H1 (cell line): ENCODE data around the gene UBE2E2. TPM values are rescaled to one million over a fixed set of nuclear protein-coding genes. Genes with fewer than 3 reads are reported as not detected.
A peak's percentile ranks its signal among the peaks of the same experiment; 100 is the strongest.

ENCODE experiments used
- CTCF ChIA-PET: fragments of 300-600 bp; sonication (Branson Sonifier 250); formaldehyde crosslinking; loops from one replicate; lab custom pipeline; 2021; ENCODE audit not compliant: partially characterized antibody; lab: Charles Lee
- POLR2A ChIA-PET: fragments of 300-600 bp; sonication (Branson Sonifier 250); formaldehyde crosslinking; loops from one replicate; lab custom pipeline; 2021; ENCODE audit warnings: inconsistent platforms; ENCODE audit not compliant: partially characterized antibody; lab: Charles Lee
- DNase-seq, 2 experiments: peaks; one replicate each; pipeline versions ENCODE4 v3.0.0 to v3.0.0-alpha.2; 2010 to 2022; ENCODE audit warnings: low spot score in 2 of 2, low read depth in 1 of 2, mixed read lengths in 1 of 2
- FAIRE-seq: peaks from 2 replicates; lab custom pipeline; 2011; peaks lifted over from hg19 to GRCh38; lab: Jason Lieb, UNC
- H2AFZ ChIP-seq: 2 replicates; pipeline ENCODE4 v1.8.1; 2012; ENCODE audit warnings: low read length, inconsistent platforms
- H2AK5ac ChIP-seq: 2 replicates; pipeline ENCODE4 v1.6.1; 2013; ENCODE audit warnings: low read depth, low read length
- H2BK120ac ChIP-seq: replicated peaks from 2 replicates; pipeline ENCODE3; 2013; ENCODE audit warnings: low read depth, low read length, inconsistent platforms
- H2BK12ac ChIP-seq: 2 replicates; pipeline ENCODE4 v1.6.1; 2013; ENCODE audit warnings: low read depth, low read length
- H2BK15ac ChIP-seq: 2 replicates; pipeline ENCODE4 v1.6.1; 2013; ENCODE audit warnings: low read length
- H2BK20ac ChIP-seq: 2 replicates; pipeline ENCODE4 v1.6.1; 2013; ENCODE audit warnings: low read length
- H2BK5ac ChIP-seq: 2 replicates; pipeline ENCODE4 v1.6.1; 2013; ENCODE audit warnings: low read depth, low read length
- H3K14ac ChIP-seq: 2 replicates; pipeline ENCODE4 v1.6.1; 2013; ENCODE audit warnings: inconsistent platforms; ENCODE audit not compliant: insufficient read length
- H3K18ac ChIP-seq: 2 replicates; pipeline ENCODE4 v1.6.1; 2013; ENCODE audit warnings: low read length; ENCODE audit errors: extremely low read depth
- H3K23ac ChIP-seq: 2 replicates; pipeline ENCODE4 v1.6.1; 2013; ENCODE audit warnings: inconsistent platforms; ENCODE audit not compliant: insufficient read length
- H3K23me2 ChIP-seq: 2 replicates; pipeline ENCODE4 v1.6.1; 2013; ENCODE audit warnings: low read depth, low read length
- H3K27ac ChIP-seq: 2 replicates; pipeline ENCODE4 v1.6.1; 2011; ENCODE audit warnings: low read depth, low read length, inconsistent platforms
- H3K27me3 ChIP-seq, 4 experiments: replicated peaks in 1 of 4; 1 replicate in 1 of 4; 2 replicates in 3 of 4; pipeline versions ENCODE4 v1.6.1 to v1.8.1; 2011 to 2013; ENCODE audit warnings: low read length in 3 of 4, mild to moderate bottlenecking in 3 of 4, inconsistent platforms in 2 of 4, mixed read lengths in 2 of 4, moderate library complexity in 1 of 4; ENCODE audit not compliant: control insufficient read depth in 3 of 4, insufficient read depth in 3 of 4; ENCODE audit errors: extremely low read depth in 1 of 4
- H3K36me3 ChIP-seq, 4 experiments: 2 replicates each; pipeline versions ENCODE4 v1.6.1 to v1.8.1; 2011 to 2013; ENCODE audit warnings: mild to moderate bottlenecking in 4 of 4, low read length in 3 of 4, moderate library complexity in 2 of 4, control low read depth in 1 of 4, inconsistent platforms in 1 of 4; ENCODE audit not compliant: insufficient read depth in 4 of 4, control insufficient read depth in 2 of 4
- H3K4ac ChIP-seq: replicated peaks from 2 replicates; pipeline ENCODE3; 2013; ENCODE audit warnings: low read length, low read depth, mixed read lengths, inconsistent platforms; ENCODE audit not compliant: insufficient read length
- H3K4me1 ChIP-seq, 4 experiments: replicated peaks in 1 of 4; 1 replicate in 1 of 4; 2 replicates in 3 of 4; pipeline versions ENCODE4 v1.6.1 to v1.8.1; 2011 to 2013; ENCODE audit warnings: low read length in 3 of 4, inconsistent platforms in 2 of 4, mixed read lengths in 1 of 4; ENCODE audit not compliant: insufficient read depth in 4 of 4, control insufficient read depth in 3 of 4
- H3K4me2 ChIP-seq, 2 experiments: 2 replicates each; pipeline versions ENCODE4 v1.6.1 to v1.8.1; 2011 to 2013; ENCODE audit warnings: low read depth in 2 of 2, low read length in 2 of 2, control low read depth in 1 of 2, inconsistent platforms in 1 of 2, mild to moderate bottlenecking in 1 of 2; ENCODE audit not compliant: insufficient read depth in 1 of 2
- H3K4me3 ChIP-seq, 4 experiments: fragments of 200-600, 300-600 bp in 1 of 4; sonication (generic), shearing (Covaris generic), sonication (Bioruptor Twin) in 1 of 4; 2 replicates each; pipeline versions ENCODE4 v1.5.1 to v1.8.1; 2011 to 2016; ENCODE audit warnings: low read length in 4 of 4, low read depth in 3 of 4, control low read depth in 2 of 4, inconsistent platforms in 2 of 4, mild to moderate bottlenecking in 2 of 4, mixed read lengths in 1 of 4, moderate library complexity in 1 of 4; ENCODE audit not compliant: insufficient read depth in 2 of 4; ENCODE audit errors: extremely low read depth in 1 of 4
- H3K56ac ChIP-seq: replicated peaks from 2 replicates; pipeline ENCODE3; 2013; ENCODE audit warnings: low read depth, mild to moderate bottlenecking, mixed read lengths, low read length, inconsistent platforms; ENCODE audit not compliant: insufficient read length
- H3K79me1 ChIP-seq: 2 replicates; pipeline ENCODE4 v1.6.1; 2013; ENCODE audit warnings: low read depth, low read length, control low read depth
- H3K79me2 ChIP-seq, 2 experiments: 2 replicates each; pipeline versions ENCODE4 v1.6.1 to v1.8.1; 2012 to 2013; ENCODE audit warnings: low read length in 2 of 2, mild to moderate bottlenecking in 2 of 2, inconsistent platforms in 1 of 2; ENCODE audit not compliant: insufficient read depth in 2 of 2, control insufficient read depth in 1 of 2
- H3K9ac ChIP-seq, 4 experiments: replicated peaks in 1 of 4; 1 replicate in 1 of 4; 2 replicates in 3 of 4; pipeline versions ENCODE4 v1.6.1 to v1.8.1; 2011 to 2013; ENCODE audit warnings: low read depth in 3 of 4, low read length in 3 of 4, control low read depth in 2 of 4, mild to moderate bottlenecking in 2 of 4, moderate library complexity in 2 of 4, inconsistent platforms in 1 of 4; ENCODE audit errors: extremely low read depth in 1 of 4
- H3K9me3 ChIP-seq, 2 experiments: 2 replicates each; pipeline versions ENCODE4 v1.6.1 to v1.8.1; 2012 to 2013; ENCODE audit warnings: mild to moderate bottlenecking in 2 of 2, moderate library complexity in 2 of 2, control low read depth in 1 of 2, inconsistent platforms in 1 of 2, low read depth in 1 of 2, low read length in 1 of 2, mixed read lengths in 1 of 2; ENCODE audit not compliant: insufficient read depth in 2 of 2
- H4K20me1 ChIP-seq, 2 experiments: replicated peaks in 1 of 2; 2 replicates each; pipeline versions ENCODE3 to v1.8.1; 2011 to 2013; ENCODE audit warnings: inconsistent platforms in 2 of 2, low read length in 2 of 2, mild to moderate bottlenecking in 1 of 2; ENCODE audit not compliant: insufficient read depth in 2 of 2, control insufficient read depth in 1 of 2
- H4K5ac ChIP-seq: 2 replicates; pipeline ENCODE4 v1.6.1; 2013; ENCODE audit warnings: low read length, low read depth, mixed read lengths, inconsistent platforms; ENCODE audit not compliant: insufficient read length
- H4K8ac ChIP-seq: 2 replicates; pipeline ENCODE4 v1.8.0; 2013; ENCODE audit warnings: mild to moderate bottlenecking, moderate library complexity, low read length, inconsistent platforms; ENCODE audit not compliant: insufficient read depth; ENCODE audit errors: extremely low read depth
- H4K91ac ChIP-seq: replicated peaks from 2 replicates; pipeline ENCODE3; 2013; ENCODE audit warnings: low read length, mixed read lengths, inconsistent platforms; ENCODE audit not compliant: insufficient read length
- BCL11A ChIP-seq, 2 experiments: IDR thresholded peaks; one replicate each; pipeline ENCODE4 v1.6.1; 2011; ENCODE audit warnings: low read depth in 2 of 2, low read length in 2 of 2, mild to moderate bottlenecking in 2 of 2
- CHD2 ChIP-seq: IDR thresholded peaks from 2 replicates; pipeline ENCODE4 v1.6.1; 2012; ENCODE audit warnings: low read length, improper control_type of control experiment
- EP300 ChIP-seq, 2 experiments: IDR thresholded peaks; 1 replicate in 1 of 2; 2 replicates in 1 of 2; pipeline ENCODE4 v1.6.1; 2011 to 2012; ENCODE audit warnings: low read depth in 2 of 2, low read length in 2 of 2, mild to moderate bottlenecking in 2 of 2, borderline replicate concordance in 1 of 2, inconsistent platforms in 1 of 2, moderate library complexity in 1 of 2
- FOSL1 ChIP-seq: IDR thresholded peaks from 2 replicates; pipeline ENCODE4 v1.6.1; 2011; ENCODE audit warnings: mild to moderate bottlenecking, low read depth, low read length, moderate library complexity; ENCODE audit not compliant: insufficient read depth
- MAFK ChIP-seq: IDR thresholded peaks from 2 replicates; pipeline ENCODE4 v1.6.1; 2012; ENCODE audit warnings: low read depth, mild to moderate bottlenecking, improper control_type of control experiment, low read length
- POLR2A ChIP-seq, 2 experiments: IDR thresholded peaks; 1 replicate in 1 of 2; 2 replicates in 1 of 2; pipeline ENCODE4 v1.6.1; 2011; ENCODE audit warnings: low read depth in 2 of 2, low read length in 2 of 2, mild to moderate bottlenecking in 2 of 2; ENCODE audit errors: control extremely low read depth in 1 of 2
- SIRT6 ChIP-seq: IDR thresholded peaks from one replicate; pipeline ENCODE4 v1.7.1; 2012; ENCODE audit warnings: low read length, inconsistent platforms
- SP1 ChIP-seq: IDR thresholded peaks from 2 replicates; pipeline ENCODE4 v1.6.1; 2011; ENCODE audit warnings: low read depth, low read length
- SP2 ChIP-seq: IDR thresholded peaks from 2 replicates; pipeline ENCODE4 v1.6.1; 2012; ENCODE audit warnings: mild to moderate bottlenecking, low read length, inconsistent platforms
- YY1 ChIP-seq: IDR thresholded peaks from 2 replicates; pipeline ENCODE4 v1.6.1; 2011; ENCODE audit warnings: low read depth, mild to moderate bottlenecking, low read length
- ZNF274 ChIP-seq: IDR thresholded peaks from 2 replicates; pipeline ENCODE4 v1.7.0; 2012; ENCODE audit warnings: low read length, borderline replicate concordance; ENCODE audit errors: extremely low read depth
- WGBS, 2 experiments: shearing (Covaris generic) in 1 of 2; methylation state at CpG; one replicate each; pipeline versions ENCODE4 v1.1.6 to v1.1.7; 2013 to 2015; ENCODE audit warnings: low lambda C conversion rate in 2 of 2, mixed read lengths in 2 of 2, inconsistent platforms in 1 of 2, low coverage in 1 of 2, missing lambda C conversion rate in 1 of 2; ENCODE audit not compliant: insufficient replicate concordance in 2 of 2, insufficient coverage in 1 of 2, insufficient read length in 1 of 2; ENCODE audit errors: extremely low coverage in 1 of 2, missing lambda C conversion rate in 1 of 2; 5-methylcytosine and 5-hydroxymethylcytosine counted together
- polyA plus RNA-seq, 7 experiments: library from polyadenylated mRNA; depleted of rRNA in 3 of 7; stranded (reverse) in 5 of 7; unstranded in 2 of 7; fragments of >200 nt in 5 of 7; fragments of 200-250 nt in 2 of 7; gene quantifications; 1 replicate in 5 of 7; 2 replicates in 1 of 7; 4 replicates in 1 of 7; pipeline versions ENCODE4 v1.2.1 to v1.2.3, GENCODE V29; 2011 to 2013; ENCODE audit warnings: missing spikeins in 2 of 7, mixed read lengths in 2 of 7
- total RNA-seq: library from RNA; stranded (reverse); fragmentation: NEBNext Ultra II Directional; extraction: Animal tissue kit (Norgen Biotek cat#: 25700); gene quantifications from 2 replicates; pipeline ENCODE4 v1.2.1, GENCODE V29; 2021
- TF ChIP-seq, protein P1 (sequence below): IDR thresholded peaks from 2 replicates; pipeline ENCODE4 v1.6.1; 2012; ENCODE audit warnings: inconsistent platforms

UBE2E2 gene
- total and polyA plus RNA-seq, 2 of the 8 experiments (the other 6 are each of a cell fraction or from before 2014, with no cell fraction given) = 57.6 to 70.6 TPM

DNA sequence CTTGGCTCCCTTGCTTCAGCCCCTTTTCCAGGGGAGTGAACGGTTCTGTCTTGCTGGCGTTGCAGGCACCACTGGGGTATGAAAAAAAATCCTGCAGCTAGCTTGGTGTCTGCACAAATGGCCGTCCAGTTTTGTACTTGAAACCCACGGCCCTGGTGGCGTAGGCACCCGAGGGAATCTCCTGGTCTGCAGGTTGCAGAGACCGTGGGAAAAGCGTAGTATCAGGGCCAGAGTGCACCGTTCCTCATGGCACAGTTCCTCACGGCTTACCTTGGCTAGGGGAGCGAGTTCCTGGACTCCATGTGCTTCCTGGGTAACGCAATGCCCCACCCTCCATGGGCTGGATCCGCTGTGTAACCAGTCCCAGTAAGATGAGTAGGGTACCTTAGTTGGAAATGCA is 214.9 kb downstream of the UBE2E2 start:
- Histone ChIP-seq H3K36me3 (no peaks in the 10 kb centered on the region), H2BK15ac (no peak overlapping the region), H3K18ac (no peak overlapping the region), H3K27ac (no peak overlapping the region), H2BK12ac (no peak overlapping the region), H3K27me3 (no peaks in the 10 kb centered on the region), H2AFZ (no peak overlapping the region), H2BK20ac (no peak overlapping the region), H3K79me1 (no peaks in the 10 kb centered on the region), H3K23ac (no peak overlapping the region), H3K79me2 (peaks cover 0 to 4% of the 10 kb centered on the region in 2 experiments; a peak in 1 of 4 replicates), H3K9me3 (no peaks in the 10 kb centered on the region), H4K5ac (no peak overlapping the region), H3K4me3 (no peak overlapping the region), H2AK5ac (no peak overlapping the region), H2BK120ac (no peak overlapping the region), H4K8ac (peak overlapping the region; percentile 11; the same call in 1 of the 2 replicates), H4K20me1 (peaks cover 0 to 2% of the 10 kb centered on the region in 2 experiments), H3K14ac (no peak overlapping the region), H3K56ac (no peak overlapping the region), H3K4ac (no peak overlapping the region), H3K4me2 (no peak overlapping the region), H3K4me1 (peaks cover 0 to 2% (median 0%) of the 10 kb centered on the region in 4 experiments; a peak in 1 of 7 replicates), H3K9ac (no peak overlapping the region), H4K91ac (no peak overlapping the region), H2BK5ac (no peak overlapping the region), H3K23me2 (no peaks in the 10 kb centered on the region)
- FAIRE-seq (no peak), DNase-seq (no peak)
- 95% methylated on average over 13 of the region's 13 CpGs; no CpG with 5 or more reads in 1 of the 2 experiments for WGBS, 2 experiments
- ChIA-PET POLR2A (no interaction called here), CTCF (no interaction called here)
- TF ChIP-seq CHD2 (no peak), YY1 (no peak), FOSL1 (no peak), POLR2A (IDR thresholded peaks at IDR 0.05; ENCODE audit: control extremely low read depth in 1 of 2, low read depth in 2 of 2, low read length in 2 of 2) (no peak), EP300 (IDR thresholded peaks at IDR 0.05; ENCODE audit: borderline replicate concordance in 1 of 2, low read depth in 2 of 2, low read length in 2 of 2) (no peak), MAFK (no peak), SP1 (no peak), ZNF274 (no peak), SP2 (no peak), BCL11A (IDR thresholded peaks at IDR 0.05; ENCODE audit: low read depth in 2 of 2, low read length in 2 of 2) (no peak), SIRT6 (no peak)
- TF ChIP-seq, protein P1, sequence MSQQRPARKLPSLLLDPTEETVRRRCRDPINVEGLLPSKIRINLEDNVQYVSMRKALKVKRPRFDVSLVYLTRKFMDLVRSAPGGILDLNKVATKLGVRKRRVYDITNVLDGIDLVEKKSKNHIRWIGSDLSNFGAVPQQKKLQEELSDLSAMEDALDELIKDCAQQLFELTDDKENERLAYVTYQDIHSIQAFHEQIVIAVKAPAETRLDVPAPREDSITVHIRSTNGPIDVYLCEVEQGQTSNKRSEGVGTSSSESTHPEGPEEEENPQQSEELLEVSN = no peak
